ENCODE results near the gene HGS.
"Not testable (repeated sequence)": the region's sequence is repeated elsewhere in the genome, so short reads cannot be mapped to it uniquely, and the experiment has no call there.

The HGS gene

DNA sequence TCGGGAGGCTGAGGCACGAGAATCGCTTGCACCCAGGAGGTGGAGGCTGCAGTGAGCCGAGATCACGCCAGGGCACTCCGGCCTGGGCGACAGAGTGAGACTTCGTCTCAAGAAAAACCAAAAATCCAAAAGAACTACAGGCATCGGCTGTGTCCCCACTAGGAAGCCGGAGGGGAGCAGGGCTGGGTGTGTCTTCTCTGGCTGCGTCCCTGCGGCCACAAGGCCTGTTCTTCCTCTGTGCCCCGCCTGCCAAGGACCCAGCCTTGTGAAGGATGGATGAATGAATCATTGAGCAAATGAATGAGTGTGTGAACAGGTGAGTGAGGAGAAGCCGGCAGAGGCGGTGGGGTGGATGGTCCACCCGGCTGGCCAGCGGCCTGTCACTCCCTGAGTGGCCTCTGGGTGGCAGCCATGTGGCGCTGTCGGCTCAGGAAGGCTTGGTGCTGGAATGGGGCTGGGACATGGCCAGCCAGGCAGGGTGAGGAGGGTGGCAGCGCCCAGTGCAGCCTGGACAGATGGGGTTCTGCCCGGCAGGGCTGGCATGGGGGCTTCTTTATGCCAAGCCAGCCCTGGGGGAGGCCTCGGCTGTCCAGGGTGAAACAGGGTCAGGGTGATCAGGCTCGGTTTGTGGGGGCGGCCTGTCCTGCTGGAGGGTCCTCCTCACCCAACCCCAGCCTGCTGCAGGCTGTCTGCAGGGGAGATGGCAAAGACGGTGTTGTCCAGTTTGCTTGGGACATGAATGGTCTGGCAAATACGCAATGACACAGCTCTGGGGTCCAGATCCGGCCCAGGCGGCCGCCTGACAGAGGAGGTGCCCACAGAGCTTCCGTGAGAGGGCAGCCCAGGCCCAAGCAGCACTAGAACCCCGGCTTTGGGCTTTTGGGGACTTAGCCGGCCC, 49.9 kb downstream of the HGS start:
- no peak for DNase-seq (ENCODE audit: low read depth, low spot score)
- TF ChIP-seq, protein P1, sequence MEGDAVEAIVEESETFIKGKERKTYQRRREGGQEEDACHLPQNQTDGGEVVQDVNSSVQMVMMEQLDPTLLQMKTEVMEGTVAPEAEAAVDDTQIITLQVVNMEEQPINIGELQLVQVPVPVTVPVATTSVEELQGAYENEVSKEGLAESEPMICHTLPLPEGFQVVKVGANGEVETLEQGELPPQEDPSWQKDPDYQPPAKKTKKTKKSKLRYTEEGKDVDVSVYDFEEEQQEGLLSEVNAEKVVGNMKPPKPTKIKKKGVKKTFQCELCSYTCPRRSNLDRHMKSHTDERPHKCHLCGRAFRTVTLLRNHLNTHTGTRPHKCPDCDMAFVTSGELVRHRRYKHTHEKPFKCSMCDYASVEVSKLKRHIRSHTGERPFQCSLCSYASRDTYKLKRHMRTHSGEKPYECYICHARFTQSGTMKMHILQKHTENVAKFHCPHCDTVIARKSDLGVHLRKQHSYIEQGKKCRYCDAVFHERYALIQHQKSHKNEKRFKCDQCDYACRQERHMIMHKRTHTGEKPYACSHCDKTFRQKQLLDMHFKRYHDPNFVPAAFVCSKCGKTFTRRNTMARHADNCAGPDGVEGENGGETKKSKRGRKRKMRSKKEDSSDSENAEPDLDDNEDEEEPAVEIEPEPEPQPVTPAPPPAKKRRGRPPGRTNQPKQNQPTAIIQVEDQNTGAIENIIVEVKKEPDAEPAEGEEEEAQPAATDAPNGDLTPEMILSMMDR (IDR thresholded peaks at IDR 0.05; ENCODE audit: insufficient read depth, low read length, missing control alignments): peak; percentile 97
- H3K4me3 ChIP-seq (ENCODE audit: low read depth, low read length): no peak overlapping the region
- POLR2A ChIA-PET: no interaction called here
- CTCF ChIA-PET: interaction anchor here (0.9 to 2.6 kb wide), 14 partner anchors 12 to 195 kb away, joined by 3 to 16 read pairs (median 4); no protein-coding TSS in a partner anchor

DNA sequence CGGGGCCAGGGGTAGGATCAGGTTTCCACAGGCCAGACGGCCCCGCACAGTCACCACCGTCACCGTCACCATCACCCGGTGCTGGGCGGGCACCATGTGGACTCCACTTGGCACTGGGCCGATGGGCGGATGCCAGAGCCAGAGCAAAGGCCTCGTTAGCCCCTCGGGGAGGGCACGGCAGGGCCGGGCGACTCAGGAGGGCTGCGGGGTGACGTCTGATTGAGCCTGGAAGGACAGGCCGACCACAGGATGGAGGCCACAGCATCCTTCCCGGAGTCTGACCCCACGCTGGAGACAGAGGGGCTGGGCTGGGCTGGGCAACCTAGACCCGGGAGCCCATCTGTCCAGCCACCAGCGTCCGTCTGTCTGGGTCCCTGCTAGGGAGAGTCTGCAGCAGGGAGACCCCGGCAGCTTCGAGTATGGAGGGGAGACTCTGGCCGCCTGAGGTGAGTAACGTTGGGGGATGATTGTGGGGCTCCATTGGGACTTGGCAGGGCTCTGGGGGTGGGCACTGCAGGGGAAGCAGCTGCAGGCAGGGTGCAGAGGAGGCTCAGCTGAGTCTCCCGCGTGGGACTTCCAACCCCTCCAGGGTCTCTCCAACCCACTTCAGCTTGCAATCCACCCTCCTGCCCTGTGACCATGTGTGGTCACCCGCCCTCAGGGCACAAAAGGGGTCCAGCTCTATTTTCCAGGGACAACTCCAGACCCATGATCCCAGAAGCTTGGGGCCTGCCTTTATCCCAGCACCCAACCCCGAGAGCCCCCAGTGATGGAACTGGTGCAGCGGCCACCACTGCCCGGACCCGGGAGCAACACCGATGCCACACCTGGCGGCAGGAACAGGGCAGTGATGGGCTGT, 50.8 kb downstream of the HGS start:
- no peak overlapping the region for H3K4me3 ChIP-seq (ENCODE audit: low read depth, low read length)
- ChIA-PET CTCF (interaction anchor here (0.9 to 2.6 kb wide), 11 partner anchors 13 to 220 kb away, joined by 3 to 16 read pairs (median 5); no protein-coding TSS in a partner anchor), POLR2A (interaction anchor here (1.0 kb wide), 1 partner anchor 135 kb away, joined by 3 read pairs; no protein-coding TSS in a partner anchor)
- TF ChIP-seq, protein P1 (IDR thresholded peaks at IDR 0.05; ENCODE audit: insufficient read depth, low read length, missing control alignments): no peak
- no peak for DNase-seq (ENCODE audit: low read depth, low spot score)

DNA sequence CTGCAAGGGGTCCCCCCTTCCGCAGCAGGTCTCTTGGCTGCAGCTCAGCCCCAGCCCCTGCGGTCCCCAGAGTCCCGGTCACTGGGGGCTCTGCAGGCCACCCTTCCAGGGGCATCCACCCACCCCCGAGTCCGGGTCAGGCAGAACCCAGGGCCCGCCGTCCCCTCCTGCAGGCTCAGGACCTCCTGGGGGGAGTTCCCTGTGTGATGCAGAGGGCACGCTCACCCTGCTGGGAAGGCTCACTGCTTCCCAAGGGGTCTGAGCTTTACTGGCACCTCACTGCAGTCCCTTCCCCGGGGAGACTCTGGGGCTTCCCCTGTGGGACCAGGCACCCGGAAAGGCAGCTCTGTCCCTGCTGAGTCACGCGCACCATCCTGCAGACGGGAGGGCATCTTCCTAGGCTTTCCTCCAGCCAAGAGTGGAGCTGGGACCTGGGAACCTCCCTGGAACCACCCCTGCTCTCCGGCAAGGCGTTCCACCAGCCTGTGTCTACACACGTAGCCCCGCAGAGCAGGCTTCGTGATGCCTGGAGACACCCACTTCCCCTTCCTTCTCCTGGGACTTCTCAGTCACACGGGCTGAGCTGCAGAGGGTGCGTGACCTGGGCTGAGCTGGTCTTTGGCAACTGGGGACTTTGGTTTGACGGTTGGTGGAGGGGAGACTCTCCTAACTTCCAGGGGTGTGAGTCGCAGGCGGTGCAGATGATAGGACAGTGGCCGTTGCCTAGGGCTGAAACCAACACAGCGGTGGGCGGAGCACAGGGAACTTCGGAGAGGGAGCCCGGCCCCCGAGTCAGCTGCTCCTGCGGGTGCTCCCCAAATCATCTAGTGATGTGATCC, 51.7 kb downstream of the HGS start:
- TF ChIP-seq, protein P1 (IDR thresholded peaks at IDR 0.05; ENCODE audit: insufficient read depth, low read length, missing control alignments): no peak
- POLR2A ChIA-PET: interaction anchor here (1.0 kb wide), 1 partner anchor 134 kb away, joined by 3 read pairs; no protein-coding TSS in a partner anchor
- H3K4me3 ChIP-seq (ENCODE audit: low read depth, low read length): no peak overlapping the region
- no peak for DNase-seq (ENCODE audit: low read depth, low spot score)
- CTCF ChIA-PET: interaction anchor here (0.8 to 2.6 kb wide), 10 partner anchors 14 to 219 kb away, joined by 3 to 16 read pairs (median 4); no protein-coding TSS in a partner anchor

DNA sequence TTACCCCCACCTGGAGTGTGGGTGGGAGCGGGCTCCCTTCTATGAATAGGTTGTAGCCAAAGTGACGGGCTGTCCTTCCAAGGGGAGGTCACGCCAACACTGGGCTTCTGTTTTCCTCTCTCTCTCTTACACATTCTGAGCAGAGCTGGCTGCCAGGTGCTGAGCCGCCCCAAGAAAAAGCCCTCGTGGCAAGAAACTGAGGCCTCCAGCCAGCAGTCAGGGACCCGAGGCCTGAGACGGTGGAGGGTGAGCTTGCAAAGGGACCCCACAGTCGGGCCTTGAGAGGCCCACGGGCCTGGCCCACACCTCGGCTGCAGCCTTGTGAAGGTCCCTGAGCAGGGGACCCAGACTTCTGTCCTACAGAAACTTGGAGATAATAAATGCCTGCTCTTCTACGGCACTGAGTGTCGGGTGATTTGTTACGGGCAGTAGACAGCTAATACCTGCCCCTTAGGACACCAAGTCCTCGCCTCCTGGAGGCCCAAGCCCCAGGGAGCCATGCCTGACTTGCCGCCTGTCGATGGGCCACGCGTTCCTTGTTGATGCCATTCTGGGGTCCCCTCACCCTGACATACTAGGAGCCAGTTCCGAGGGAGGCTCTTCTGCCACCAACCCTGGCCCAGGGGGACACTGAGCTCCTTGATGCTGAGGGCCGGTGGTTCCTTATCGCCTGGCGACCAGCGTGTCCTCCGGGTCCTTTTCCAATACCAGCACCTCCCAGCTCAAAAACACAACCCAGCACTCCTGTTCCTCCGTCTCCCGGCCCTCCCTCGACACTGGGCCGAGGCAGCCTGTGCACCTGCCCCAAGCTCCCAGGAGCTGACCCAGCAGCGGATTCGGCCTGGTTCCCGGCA, 54.4 kb downstream of the HGS start:
- TF ChIP-seq, protein P1 (IDR thresholded peaks at IDR 0.05; ENCODE audit: insufficient read depth, low read length, missing control alignments): no peak
- CTCF ChIA-PET: no interaction called here
- no peak overlapping the region for H3K4me3 ChIP-seq (ENCODE audit: low read depth, low read length)
- DNase-seq (ENCODE audit: low read depth, low spot score): no peak
- POLR2A ChIA-PET: no interaction called here

- no peak for DNase-seq (ENCODE audit: low read depth, low spot score)
- TF ChIP-seq, protein P1 (IDR thresholded peaks at IDR 0.05; ENCODE audit: insufficient read depth, low read length, missing control alignments): no peak
- H3K4me3 ChIP-seq (ENCODE audit: low read depth, low read length): no peak overlapping the region
- ChIA-PET CTCF (no interaction called here), POLR2A (no interaction called here)
Measured at GRCh38 chr17:81738801-81739393, 55.1 kb downstream of the HGS start.

DNA sequence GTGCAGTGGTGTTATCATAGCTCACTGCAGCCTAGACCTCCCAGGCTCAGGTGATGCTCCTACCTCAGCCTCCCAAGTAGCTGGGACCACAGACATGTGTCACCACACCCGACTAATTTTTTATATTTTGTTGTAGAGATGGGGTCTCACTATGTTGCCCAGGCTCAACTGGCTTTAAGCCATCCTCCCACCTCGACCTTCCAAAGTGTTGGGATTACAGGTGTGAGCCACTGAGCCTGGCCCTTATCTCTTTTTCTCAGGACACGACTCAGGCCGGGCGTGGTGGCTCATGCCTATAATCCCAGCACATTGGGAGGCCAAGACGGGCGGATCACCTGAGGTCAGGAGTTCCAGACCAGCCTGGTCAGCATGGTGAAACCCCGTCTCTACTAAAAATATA, 55.8 kb downstream of the HGS start:
- DNase-seq (ENCODE audit: low read depth, low spot score); CTCF ChIA-PET; POLR2A ChIA-PET; H3K4me3 ChIP-seq (ENCODE audit: low read depth, low read length): not testable (repeated sequence)

Data from AG04449 (cell line).